Forelimb muscle (tissue), 1 donor: ENCODE results near the gene OTOA. TPM values are rescaled to one million over a fixed set of nuclear protein-coding genes. Genes with fewer than 3 reads are reported as not detected.
"Not testable (repeated sequence)": the region's sequence is repeated elsewhere in the genome, so short reads cannot be mapped to it uniquely, and the experiment has no call there.

Experiments
- DNase-seq: peaks from one replicate; pipeline ENCODE4 v3.0.0-alpha.2; 2013; ENCODE audit warnings: low read depth
- polyA plus RNA-seq: library from polyadenylated mRNA; unstranded; fragments of 120-200 nt; gene quantifications from one replicate; pipeline ENCODE4 v1.2.1, GENCODE V29; 2013; ENCODE audit not compliant: insufficient read length

OTOA gene
- polyA plus RNA-seq, 1 donor = 0.06 TPM

GRCh38 chr16:21674456-21674855 is 10.7 kb downstream of the OTOA start:
- DNase-seq = not testable (repeated sequence)

- not testable (repeated sequence) for DNase-seq
Measured at GRCh38 chr16:21680714-21681113, 16.9 kb downstream of the OTOA start.

- DNase-seq = no peak
Measured at GRCh38 chr16:21683184-21683583, 19.4 kb downstream of the OTOA start.

GRCh38 chr16:21684199-21684598 is 20.4 kb downstream of the OTOA start:
- DNase-seq = no peak

GRCh38 chr16:21685034-21685455 is 21.3 kb downstream of the OTOA start:
- no peak for DNase-seq

GRCh38 chr16:21689107-21689506 is 25.3 kb downstream of the OTOA start:
- DNase-seq = no peak

GRCh38 chr16:21690967-21691366 is 27.2 kb downstream of the OTOA start:
- DNase-seq = not testable (repeated sequence)

- DNase-seq = no peak
Measured at GRCh38 chr16:21694609-21695008, 30.8 kb downstream of the OTOA start.

GRCh38 chr16:21697032-21697431 is 33.3 kb downstream of the OTOA start:
- DNase-seq = no peak

GRCh38 chr16:21698169-21699032 is 34.6 kb downstream of the OTOA start:
- no peak for DNase-seq

- DNase-seq = no peak
Measured at GRCh38 chr16:21701271-21701670, 37.5 kb downstream of the OTOA start.

GRCh38 chr16:21702276-21702675 is 38.5 kb downstream of the OTOA start:
- DNase-seq = no peak

GRCh38 chr16:21703156-21703555 is 39.4 kb downstream of the OTOA start:
- DNase-seq = no peak

- no peak for DNase-seq
Measured at GRCh38 chr16:21703589-21704174, 39.9 kb downstream of the OTOA start.

- no peak for DNase-seq
Measured at GRCh38 chr16:21704266-21704665, 40.5 kb downstream of the OTOA start.

- DNase-seq = no peak
Measured at GRCh38 chr16:21704733-21705132, 41.0 kb downstream of the OTOA start.

GRCh38 chr16:21708533-21709115 is 44.9 kb downstream of the OTOA start:
- DNase-seq = peak; percentile 32

GRCh38 chr16:21710938-21711337 is 47.2 kb downstream of the OTOA start:
- no peak for DNase-seq

GRCh38 chr16:21713549-21714368 is 50.0 kb downstream of the OTOA start:
- DNase-seq = no peak

- not testable (repeated sequence) for DNase-seq
Measured at GRCh38 chr16:21714369-21714618, 50.5 kb downstream of the OTOA start.

- DNase-seq = no peak
Measured at GRCh38 chr16:21717608-21718007, 53.8 kb downstream of the OTOA start.

- no peak for DNase-seq
Measured at GRCh38 chr16:21719283-21719682, 55.5 kb downstream of the OTOA start.
